NCI-H524 treated with DMSO at 0.1 percent for 48 hours (cell line): ENCODE data around the gene CD164.
"Not testable (repeated sequence)": the region's sequence is repeated elsewhere in the genome, so short reads cannot be mapped to it uniquely, and the experiment has no call there.

Experiments
- DNase-seq: peaks from one replicate; lab custom pipeline; 2025; lab: John Stamatoyannopoulos, UW

Gene CD164

GRCh38 chr6:109342911-109343310 is 39.4 kb downstream of the CD164 start:
- no peak for DNase-seq

DNA sequence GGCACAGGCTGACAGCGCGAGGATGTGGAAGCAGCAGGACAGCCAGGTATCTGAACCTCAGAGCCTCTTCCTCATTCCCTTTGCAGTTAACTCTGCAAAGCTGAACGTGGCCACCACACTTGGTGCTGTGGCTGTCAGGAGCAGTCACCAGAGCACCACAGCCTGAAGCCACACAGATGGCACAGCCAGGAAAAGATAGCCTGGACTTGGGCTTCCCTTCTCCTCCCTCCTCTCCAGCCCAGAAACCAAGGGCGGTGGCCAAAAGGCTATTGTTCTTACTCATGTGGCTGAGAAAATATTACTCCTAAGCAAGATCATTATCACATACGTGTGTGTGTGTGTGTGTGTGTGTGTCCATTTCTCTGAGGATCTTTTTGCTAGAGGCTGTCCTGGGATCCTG is 39.8 kb downstream of the CD164 start:
- DNase-seq: no peak

- DNase-seq: no peak
Measured at GRCh38 chr6:109340811-109341210, 41.5 kb downstream of the CD164 start.

DNA sequence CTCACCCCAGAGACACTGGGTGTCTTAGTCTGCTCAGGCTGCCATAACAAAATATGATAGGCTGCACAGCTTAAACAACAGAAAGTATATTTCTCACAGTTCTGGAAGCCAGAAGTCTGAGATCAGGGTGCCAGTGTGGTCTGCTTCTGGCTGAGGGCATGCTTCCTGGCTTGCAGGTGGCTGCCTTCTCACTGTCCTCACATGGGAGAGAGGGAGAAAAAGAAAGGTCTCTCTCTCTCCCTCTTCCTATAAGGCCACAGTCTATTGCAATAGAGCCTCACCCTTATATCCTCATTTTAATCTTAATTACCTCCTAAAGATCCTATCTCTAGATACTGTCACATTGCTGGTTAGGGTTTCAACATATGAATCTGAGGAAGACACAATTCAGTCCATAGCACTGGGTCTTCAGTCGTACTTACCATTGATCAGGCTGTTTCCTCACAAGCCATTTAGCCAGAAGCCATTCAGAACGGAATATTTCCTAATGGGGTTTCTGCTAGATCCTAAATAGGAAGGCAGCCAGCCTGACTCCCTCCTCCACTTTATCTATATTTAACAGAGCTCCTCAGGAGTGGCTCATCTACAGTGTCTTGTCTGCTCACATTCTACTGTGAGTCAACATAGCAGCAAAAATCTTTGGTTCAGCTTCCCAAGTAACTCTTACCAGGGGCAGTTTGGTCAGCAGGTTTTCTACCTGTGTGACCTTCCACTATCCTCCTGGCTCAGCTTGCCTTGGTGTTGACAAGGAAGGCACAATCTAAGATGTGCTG is 42.2 kb downstream of the CD164 start:
- DNase-seq: no peak

DNA sequence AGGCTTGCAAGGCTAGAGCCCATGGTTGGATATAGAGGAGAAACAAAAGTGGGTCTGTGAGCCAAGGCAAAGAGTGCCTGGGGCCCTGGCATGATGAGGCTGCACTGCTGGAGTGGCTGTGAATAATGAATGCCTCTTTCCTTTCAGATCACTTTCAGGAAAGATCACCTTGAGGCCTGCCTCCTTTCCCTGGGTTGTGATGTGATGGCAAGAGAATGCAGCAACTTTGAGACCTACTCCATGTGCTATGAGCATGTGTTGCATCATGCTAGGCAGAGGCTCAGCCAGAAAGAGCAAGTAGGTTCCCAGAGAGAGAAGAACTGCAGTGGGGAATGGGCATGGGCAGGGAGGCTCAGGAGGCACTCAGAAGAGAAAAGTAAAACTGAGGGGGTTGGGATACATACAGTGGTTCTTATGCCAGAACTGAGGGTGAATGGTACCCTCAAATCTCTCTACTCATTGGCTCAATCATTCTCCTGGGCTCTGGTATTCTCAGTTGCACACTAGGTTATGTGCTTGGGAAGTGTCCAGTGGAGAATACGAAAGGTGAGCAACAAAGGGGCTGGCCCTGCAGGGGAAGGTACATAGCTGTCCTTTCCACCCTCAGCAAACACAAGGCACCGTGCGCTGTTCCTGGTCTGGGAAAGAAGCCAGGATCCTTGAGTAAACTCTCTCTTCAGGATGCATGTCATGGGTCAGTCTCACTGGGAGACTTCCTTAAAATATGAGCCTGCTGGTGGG is 45.9 kb downstream of the CD164 start:
- no peak for DNase-seq

GRCh38 chr6:109333870-109334269 is 48.4 kb downstream of the CD164 start:
- not testable (repeated sequence) for DNase-seq

DNA sequence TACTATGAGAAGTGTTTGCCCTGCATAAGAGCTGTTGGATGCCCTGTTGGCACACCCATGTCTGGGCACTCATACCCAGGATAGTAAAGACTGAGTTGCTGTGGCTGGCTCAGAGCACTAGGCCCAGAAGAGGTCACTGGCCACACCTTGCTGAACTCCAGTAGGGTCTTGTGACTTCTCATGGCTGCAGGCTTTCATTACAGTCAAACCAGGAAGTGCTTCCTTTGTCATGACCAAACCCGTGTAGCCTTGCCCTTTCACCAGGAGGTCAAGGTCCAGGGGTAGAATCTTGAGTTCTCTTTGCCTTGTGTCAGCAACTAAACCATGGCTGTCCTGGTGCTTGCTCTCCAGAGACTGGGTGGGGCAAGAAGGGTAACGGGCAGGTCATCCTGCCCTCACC is 49.5 kb downstream of the CD164 start:
- DNase-seq: no peak

- DNase-seq: no peak
Measured at GRCh38 chr6:109331081-109331480, 51.2 kb downstream of the CD164 start.

DNA sequence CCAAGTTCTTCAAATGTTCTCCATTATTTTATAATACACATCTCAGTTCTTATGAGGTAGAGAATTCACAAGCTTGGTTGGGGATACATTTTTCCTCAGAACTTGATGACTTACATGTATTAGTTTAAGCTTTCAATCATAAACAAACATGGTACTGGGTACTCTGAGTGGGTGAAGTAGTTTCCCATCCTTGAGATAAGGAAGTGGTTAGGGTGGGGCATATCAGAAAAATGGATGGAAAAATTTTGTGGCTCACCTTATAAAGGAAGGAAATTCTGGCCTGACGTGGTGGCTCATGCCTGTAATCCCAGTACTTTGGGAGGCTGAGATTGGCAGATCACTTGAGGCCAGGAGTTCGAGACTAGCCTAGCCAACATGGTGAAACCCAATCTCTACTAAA is 52.0 kb downstream of the CD164 start:
- DNase-seq: no peak

- DNase-seq: no peak
Measured at GRCh38 chr6:109328629-109329028, 53.6 kb downstream of the CD164 start.

- DNase-seq: no peak
Measured at GRCh38 chr6:109327959-109328358, 54.3 kb downstream of the CD164 start.

DNA sequence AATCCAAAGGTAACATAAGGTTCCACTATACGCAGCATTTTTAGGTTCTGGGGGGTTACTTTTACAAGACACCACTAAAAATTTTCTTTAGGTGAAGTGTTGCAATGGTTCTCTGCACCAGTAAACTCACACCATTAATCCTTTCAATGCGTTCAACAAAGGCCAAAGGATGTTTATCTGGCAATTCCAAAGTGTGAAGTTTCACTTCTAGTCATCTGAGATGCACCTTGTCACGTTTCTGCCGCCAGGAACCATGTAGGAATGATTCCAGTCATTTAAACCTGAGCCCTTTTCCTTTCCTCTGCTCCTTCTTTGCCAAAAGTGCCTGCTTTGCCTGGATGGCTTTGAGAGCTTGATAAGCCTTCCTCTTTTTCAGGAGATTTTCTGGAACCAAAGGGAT is 54.8 kb downstream of the CD164 start:
- DNase-seq: no peak

DNA sequence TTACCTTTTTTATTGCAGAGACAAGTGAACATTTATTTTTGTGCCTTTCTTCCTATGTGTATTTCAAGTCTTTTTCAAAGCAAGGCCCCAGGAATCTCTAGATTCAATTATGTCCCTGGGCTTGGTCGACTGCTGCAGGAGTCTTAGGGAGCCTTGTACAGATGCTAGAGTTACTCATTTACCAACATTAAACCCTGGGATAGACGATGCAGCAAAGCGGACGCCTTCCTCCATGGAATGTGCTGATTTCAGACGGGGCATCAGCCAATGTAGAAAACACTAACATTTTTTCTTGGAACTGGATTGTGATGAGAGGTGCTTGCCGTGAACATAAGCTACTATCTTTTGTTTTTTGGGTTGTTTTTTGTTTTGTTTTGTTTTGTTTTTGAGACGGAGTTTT is 55.9 kb downstream of the CD164 start:
- DNase-seq: no peak

DNA sequence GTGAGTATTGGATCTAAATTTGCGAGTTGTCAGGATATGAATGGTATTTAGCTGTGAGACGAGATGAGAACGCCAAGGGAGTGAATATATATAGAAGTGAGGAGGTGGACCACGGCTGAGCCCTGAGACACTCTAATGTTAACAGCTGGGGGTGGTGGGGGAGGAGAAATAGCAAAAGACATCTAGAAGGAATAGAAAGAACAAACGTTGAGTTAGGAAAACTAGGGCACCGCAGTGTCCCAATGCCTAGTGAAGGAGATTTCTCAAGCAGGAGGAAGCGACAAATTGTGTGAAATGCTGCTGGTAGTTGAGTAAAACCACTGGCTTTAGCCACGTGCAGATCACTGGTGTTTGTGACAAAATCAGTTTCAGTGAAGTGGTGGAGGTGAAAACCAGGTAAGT is 56.9 kb downstream of the CD164 start:
- no peak for DNase-seq

GRCh38 chr6:109323241-109323640 is 59.0 kb downstream of the CD164 start:
- DNase-seq: no peak

GRCh38 chr6:109322825-109323224 is 59.4 kb downstream of the CD164 start:
- no peak for DNase-seq

DNA sequence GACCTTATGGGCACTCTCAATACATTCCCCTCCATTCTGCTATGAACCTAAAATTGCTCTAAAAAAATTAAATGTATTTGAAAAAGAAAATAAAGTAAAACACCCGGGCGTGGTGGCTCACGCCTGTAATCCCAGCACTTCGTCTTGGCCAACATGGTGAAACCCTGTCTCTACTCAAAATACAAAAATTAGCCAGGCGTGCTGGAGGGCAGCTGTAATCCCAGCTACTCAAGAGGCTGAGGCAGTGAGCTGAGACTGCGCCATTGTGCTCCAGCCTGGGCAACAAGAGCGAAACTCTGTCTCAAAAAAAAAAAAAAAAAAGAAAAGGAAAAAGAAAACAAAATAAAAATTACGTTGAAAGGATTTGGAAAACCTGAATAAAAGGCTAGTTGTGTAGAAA is 60.5 kb downstream of the CD164 start:
- DNase-seq: no peak

GRCh38 chr6:109320072-109320471 is 62.2 kb downstream of the CD164 start:
- no peak for DNase-seq

GRCh38 chr6:109318328-109318876 is 63.9 kb downstream of the CD164 start:
- peak; percentile 10 for DNase-seq

DNA sequence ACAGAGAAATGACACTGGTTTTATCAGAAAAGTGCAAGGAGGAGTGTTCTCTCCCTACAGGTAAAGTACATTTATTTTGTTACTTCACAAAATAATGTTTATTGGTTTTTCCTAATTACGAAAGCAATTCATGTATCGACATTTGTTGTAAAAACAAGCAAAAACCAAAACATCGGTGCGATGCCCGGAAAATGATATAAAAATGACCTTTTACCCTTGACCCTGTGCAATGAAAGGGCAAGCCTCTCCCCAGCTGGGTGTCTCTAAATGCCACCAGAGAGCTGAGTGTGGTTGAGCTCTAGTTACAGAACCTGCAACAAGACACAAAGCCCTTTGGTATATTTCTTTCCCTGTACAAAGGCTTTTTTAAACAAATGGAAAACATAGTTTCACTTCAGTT is 65.4 kb downstream of the CD164 start:
- no peak for DNase-seq
